Stimulated activated CD8-positive, alpha-beta memory T cell treated with anti-CD3 and anti-CD28 coated beads, Interleukin-15, amount 100 ng/mL, for 48 hours (primary cell): ENCODE data around the gene PARP6.

Source experiments
- DNase-seq, 2 donors: peaks; one replicate each; pipeline ENCODE4 v3.0.0-alpha.2; 2020; ENCODE audit warnings: low read depth in 2 of 2

Gene PARP6, protein sequence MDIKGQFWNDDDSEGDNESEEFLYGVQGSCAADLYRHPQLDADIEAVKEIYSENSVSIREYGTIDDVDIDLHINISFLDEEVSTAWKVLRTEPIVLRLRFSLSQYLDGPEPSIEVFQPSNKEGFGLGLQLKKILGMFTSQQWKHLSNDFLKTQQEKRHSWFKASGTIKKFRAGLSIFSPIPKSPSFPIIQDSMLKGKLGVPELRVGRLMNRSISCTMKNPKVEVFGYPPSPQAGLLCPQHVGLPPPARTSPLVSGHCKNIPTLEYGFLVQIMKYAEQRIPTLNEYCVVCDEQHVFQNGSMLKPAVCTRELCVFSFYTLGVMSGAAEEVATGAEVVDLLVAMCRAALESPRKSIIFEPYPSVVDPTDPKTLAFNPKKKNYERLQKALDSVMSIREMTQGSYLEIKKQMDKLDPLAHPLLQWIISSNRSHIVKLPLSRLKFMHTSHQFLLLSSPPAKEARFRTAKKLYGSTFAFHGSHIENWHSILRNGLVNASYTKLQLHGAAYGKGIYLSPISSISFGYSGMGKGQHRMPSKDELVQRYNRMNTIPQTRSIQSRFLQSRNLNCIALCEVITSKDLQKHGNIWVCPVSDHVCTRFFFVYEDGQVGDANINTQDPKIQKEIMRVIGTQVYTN

DNA sequence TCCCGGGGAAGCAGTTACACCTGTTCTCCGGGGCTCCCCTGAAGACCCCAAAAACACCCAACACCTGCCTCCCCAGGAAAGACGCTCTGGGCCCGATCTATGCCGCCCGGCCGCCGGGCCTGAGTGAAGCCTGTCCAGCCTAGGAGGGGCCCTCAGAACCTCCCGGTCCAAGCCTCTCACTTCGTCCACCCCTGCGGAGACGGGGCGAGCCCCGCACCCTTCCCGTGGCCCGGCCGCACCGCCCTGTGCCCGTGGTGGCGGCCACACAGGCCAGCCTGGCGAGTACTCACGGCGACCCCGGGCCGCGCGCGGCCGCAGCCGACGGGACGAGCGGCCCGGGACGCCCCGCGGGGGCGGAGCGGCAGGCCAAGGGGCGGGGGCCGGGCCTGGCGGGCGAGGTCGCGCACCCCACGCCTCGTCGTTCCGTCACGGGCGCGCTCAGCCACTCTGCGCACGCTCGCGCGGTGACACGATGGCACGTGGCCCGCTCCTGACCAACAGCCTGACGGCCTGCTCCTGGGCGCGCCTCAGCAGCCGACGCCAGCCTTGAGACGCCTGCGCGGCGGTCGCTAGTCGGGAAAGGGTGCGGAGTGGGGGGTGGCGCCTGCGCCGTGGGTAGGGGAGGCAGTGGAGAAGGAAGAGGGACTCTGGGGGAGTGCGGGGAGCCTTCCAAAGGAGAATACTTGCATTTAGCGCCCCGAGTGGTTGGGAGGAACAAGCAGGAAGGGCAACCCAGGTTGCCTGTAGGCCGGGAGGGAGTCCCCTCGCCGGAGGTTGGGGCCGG is at the start of gene PARP6:
TSS of gene PARP6 (minus strand) at position 342 of the 784 bp plus-strand sequence. CDS start 5,077 bp downstream, outside the sequence.
- DNase-seq: peak; percentile 99

DNA sequence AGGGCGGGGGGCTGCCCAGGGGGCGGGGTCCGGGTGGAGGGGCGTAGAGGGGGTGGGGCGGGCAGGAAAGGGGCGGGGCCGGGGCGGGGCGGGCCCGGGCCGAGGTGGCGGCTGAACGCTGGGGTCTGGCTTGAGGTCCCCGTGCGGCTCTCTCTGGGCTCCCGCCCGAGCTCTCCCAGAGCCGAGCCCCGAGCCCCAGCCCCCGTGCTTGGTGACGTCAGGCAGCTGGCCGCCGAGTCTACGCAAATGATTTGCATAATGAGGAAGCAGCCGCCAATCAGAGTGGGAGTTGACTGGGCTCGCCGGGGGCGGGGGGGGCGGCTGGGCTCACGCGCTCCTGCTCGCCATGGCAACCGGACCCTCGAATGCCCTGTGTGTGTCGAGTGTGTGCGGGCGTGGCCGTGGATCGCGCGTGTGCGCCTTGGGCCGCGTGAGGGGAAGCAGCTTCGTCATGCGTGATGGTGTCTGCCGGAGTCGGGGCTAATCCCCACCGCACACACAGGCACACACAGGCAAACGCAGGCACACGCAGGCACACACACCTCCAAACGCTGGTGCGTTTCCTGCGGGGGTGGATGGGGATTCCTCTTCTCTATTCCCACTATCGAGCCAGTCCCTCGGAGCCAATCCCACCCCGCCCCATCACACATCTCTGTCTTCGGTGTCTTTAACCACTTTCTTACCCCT is 47.8 kb upstream of the PARP6 start, which contains the start of gene CELF6:
TSS of gene CELF6 (minus strand) at position 173 of the 687 bp plus-strand sequence. CDS start 283 bp downstream, outside the sequence.
- peak; percentile 37 to 57 for DNase-seq

DNA sequence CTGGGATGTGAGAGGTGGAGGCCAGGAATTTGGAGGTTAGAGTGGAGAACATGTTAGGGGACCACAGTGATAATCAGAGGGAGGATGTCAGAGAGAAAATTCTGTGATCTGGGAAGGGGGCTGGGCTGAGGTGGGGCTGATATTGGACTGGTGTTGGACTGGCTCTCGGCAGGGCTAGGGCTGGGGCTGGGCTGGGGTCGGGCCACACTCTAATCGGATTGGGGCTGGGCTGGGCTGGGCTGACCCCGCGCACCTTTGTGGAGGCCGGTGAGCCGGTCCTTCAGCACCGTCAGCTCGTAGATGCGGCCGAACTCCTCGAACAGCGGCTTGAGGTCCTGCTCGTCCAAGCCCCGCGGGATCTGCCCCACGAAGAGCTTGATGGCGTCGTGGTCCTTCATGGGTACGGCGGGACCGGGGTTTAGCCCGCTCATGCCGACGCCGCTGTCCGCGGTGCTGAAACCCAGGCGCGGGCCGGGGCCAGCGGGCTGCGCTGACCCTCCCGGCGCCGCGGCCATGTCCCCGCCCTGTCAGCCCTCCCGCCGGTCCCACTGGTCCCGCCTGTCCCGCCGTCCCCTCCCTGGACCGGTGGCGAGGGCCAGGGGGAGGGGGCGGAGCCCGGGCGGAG is 47.1 kb upstream of the PARP6 start:
- DNase-seq: peak; percentile 16 to 21

DNA sequence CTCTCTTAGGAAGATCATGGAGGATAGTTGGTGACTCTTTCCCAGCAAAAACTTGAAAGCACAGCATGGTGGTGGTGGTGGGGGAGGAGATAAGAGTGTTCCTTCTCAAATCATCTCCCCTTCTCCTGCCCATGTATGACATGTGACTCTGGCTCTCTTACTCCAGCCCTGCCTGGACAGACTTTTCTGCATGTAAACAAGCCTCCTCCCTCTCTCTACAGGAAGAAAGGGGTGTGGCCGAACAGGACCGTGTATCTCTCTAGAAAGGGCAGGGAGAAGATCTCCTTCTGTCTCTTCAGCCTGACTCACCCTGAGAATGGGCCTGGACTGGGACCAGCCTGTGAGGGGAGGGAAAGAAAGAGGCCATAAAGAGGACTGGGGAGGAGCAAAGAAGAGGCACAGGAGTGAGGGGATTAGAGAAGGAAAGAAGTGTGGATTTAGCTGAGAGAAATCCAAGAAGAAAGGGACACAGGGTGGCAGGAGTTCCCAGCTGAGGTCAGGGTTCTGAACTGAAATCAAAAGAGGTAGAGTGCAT is 46.1 kb upstream of the PARP6 start:
- DNase-seq: no peak

DNA sequence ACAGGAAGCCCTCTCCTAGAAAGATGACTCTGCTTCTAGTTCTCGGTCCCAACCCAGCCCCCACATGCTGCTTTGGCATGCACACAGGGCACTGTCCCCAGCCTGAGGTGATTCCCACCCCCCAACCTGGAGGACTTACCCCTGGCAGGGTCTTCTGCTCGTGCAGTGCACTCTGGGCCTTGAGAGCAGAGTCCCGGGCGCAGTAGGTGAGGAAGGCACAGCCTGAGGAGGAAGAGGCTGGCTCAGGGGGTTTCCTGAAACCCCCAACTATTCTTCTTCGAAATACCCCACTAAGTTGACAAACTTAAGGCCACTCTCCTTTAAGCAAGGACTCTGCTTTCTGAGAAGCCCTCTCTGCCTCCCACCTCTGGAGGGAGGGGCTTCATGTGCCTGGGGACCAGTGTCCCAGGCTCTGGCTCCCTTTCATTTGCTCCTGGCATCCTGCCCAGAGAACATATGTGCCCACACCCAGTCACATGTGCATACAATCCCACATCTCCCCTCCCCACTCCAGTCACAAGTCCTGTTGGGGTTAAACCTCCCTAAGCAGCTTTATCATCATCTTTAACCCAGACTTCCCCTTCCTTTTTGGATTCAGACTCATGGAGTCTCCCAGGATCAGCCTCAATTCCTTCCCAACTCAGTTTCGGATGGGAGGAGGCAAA is 43.5 kb upstream of the PARP6 start:
- DNase-seq: no peak

DNA sequence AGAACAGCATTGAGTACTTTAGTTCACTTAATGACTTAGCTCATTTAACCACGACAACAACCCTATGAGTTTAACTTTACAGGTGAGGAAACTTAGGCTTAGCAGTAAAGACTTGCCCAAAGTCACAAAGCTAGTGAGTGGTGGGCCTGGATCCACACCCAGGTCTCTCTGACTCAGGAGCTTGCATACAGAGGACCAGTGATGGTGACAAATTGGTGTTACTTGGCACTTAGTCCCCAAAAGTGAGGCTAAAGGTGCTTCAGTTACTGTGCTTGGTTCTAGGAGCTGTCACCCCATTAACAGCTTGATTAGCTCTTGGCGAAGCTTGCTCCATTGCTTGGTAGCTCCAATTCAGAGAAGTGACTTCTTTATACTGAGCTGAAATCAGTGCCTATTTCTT is 41.5 kb upstream of the PARP6 start:
- DNase-seq: no peak

DNA sequence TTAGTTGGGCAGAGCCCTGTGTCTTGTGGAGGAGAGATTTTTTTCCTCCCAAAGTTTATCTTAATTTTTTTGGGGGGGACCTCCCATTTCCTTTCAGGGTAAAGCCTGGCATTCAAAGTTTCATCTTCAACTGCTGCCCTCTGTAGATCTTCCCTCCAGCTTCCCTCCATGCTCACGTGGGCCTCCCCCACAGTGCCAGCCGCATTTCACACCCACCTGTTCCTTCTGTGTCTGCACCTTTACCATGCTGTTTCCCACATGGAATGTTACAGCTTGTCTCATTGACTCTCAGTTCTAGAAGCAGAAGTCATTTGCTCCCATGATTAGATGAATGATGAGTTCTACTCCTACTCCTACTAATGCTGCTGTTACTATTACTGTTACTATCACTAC is 41.1 kb upstream of the PARP6 start:
- no peak for DNase-seq

DNA sequence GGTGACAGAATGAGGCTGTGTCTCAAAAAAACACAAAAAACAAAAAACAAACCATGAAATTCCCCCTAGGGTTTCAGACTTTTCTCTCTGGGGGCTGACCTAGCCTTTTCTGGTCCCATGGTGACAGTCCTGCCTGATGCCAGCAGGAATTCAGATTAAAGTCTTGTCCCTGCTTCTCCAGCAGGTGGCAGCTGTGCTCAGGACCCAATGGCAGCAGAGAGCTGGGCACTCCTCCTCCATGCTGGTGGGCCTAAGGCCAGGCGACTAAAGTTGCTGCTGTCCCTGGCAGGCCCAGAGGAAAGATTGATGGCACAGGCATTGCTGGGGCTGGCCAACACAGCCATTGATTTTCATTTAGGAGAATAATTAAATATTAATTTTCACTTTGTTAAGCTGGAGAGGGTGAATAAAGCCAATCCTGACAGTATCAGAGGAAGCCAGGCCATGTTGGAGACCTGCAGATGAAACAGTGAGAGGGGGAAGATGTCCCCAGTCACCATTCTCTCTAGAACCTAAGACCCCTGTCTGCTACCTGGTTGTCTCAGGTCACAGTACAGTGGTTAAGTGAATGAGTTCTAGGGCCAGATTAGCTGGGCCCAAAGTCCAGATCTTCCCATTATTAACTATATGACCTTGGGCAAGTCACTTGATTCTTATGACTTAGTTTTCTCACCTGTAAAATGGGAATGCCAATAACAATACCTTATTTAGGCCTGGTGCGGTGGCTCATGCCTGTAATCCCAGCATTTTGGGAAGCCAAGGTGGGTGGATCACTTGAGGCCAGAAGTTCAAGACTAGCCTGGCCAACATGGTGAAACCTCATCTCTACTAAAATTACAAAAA is 40.5 kb upstream of the PARP6 start:
- DNase-seq: peak; percentile 34 to 38

DNA sequence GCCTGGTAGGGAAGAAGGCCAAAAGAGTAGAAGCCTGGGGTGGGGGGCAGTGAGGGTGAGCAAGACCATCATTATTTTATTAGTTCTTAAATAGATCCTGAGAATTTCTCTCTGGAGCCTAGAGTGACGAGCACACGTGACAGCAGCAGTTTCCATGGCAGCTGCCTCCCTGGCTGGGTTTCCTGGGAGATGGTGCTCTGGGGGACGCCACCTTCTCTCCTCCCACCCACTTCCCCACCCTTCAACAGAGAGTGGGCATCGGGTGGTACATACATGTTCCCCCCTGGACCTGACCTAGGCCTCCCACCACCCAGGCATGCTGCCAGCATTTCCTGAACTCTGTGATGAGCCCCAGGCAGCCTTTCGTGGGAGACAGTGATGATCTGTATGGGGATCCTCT is 34.7 kb upstream of the PARP6 start:
- DNase-seq: no peak

DNA sequence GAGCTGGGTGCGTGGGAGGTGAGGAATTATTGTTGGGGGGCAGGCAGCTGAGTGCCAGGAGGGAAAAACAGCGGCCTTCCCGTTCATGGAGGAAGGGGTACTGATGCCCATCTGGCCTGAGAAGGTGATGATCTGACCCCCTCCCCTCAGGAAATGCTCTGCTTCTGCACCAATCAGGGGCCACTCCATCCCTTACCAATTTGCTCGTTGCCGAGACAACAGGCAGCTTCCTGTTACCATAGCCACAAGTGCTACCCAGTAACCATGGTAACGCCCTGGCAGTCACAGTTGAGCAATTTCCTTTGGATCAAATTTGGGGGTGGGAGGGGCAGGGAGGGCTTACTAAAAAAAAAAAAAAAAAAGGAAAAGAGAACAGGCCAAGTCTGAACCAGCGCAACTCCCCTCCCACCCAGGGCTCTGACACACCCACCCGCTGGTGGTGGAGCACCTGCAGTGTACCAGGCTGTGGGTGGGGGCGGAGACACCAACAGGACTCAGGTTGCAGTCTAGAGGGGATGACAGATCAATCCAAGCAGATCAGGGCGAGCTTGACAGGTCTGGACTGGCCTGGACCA is 33.9 kb upstream of the PARP6 start:
- DNase-seq: peak; percentile 15 to 17

DNA sequence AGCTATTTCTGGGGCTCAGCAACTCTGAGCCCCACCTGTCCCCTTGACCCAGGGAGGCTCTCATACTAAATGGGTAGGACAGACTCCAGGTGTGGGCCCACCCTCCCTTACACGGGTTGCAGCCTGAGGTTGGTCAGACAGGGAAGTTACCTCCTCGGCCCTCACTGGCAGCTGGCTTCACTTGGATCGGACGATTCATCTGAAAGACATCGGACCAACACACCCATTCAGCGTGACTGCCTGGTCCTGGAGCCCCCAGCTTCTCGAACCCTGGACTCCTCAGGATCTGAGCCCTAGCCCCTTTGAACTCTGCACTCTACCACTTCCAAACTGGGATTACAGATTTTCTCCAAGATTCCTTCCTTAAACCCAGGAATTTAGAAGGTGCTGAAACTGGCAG is 32.2 kb upstream of the PARP6 start:
- no peak for DNase-seq

DNA sequence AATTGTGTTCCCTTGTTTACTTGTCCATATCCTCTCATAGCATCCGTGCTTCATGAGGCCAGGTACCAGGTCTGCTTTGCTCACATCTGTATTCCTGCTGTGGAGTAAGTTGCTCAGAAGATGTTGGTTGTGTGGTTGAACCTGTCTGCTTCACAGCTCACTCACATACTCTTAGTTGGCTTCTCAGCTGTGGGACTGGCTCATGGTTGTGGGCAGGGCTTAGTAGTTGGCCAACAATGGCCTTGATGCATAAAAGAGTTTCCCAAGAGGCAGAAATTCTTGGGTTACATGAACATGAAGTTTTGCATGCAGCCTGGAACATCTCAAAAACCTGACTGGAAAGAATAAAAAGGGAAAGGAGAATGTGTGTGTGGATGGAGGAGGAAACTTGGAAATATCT is 30.6 kb upstream of the PARP6 start:
- no peak for DNase-seq

DNA sequence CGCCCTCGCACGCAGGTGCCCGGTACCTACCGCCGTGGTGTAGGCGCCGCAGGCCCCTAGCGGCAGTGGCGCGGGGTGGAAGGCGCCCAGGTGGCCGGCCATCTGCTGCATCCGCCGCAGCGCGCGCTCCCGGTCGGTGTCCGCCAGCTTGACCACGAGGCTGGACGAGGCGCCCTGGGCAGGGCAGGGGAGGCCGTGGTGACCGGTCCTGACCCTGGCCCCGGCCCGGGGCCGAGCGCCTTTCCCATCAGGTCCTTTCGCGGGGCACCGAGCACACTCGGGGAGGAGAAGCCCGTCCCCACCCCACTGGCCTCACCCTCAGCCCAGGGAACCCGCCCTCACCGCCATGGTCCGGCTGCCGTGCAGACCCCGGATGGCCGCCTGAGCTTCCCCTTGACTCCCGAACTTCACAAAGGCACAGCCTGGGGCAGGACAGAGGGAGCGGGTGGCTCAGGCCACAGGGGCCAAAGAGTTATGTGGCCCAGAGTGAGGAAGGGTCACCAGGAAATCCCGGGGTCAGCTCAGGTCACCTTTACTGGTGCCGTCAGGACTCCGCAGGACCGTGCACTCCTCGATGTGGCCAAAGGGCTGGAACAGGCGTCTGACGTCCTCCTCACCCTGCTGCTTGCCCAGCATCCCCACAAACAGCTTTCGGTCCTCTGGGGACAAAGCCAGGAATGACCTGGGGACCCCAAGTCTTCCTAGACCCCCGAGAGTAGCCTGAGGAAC is 17.4 kb upstream of the PARP6 start:
- no peak for DNase-seq

DNA sequence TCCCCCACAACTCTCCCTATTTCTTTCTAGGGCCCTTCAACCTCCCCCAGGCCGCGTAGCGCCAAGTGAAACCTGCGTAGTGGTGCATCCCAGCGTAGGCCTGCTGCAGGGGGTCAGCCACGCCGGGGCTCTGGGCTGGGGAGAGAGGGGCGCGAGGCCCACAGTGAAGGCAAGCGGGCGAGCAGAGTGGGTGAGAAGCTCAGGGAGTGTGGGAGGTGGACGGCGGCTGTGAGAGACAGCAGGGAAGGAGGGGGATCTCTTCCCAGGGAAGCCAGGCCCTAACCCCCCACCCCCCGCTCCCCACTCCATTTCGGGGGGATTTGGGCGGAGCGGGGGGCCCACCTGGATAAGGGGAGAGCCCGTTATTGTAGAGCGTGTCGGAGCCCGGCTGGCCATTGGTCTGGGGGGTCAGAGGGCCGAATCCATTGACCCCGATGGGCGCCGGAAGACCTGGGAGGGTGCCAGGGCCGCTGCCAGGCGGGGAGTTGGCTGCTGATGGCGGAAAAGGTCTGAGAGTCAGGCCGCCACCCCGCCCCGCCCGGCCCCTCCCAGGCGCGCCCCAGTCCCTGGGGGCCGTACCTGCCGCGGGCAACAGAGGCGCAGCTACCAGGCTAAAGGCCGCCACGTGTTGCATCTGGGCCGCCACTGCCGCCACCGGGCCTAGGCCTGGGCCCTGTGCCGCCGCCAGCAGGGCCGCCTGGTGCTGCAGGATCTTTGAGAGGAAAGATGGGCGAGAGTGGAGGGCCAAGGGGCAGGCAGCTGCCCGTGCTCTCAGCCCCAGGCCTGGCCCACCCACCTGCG is 16.6 kb upstream of the PARP6 start:
- no peak for DNase-seq

DNA sequence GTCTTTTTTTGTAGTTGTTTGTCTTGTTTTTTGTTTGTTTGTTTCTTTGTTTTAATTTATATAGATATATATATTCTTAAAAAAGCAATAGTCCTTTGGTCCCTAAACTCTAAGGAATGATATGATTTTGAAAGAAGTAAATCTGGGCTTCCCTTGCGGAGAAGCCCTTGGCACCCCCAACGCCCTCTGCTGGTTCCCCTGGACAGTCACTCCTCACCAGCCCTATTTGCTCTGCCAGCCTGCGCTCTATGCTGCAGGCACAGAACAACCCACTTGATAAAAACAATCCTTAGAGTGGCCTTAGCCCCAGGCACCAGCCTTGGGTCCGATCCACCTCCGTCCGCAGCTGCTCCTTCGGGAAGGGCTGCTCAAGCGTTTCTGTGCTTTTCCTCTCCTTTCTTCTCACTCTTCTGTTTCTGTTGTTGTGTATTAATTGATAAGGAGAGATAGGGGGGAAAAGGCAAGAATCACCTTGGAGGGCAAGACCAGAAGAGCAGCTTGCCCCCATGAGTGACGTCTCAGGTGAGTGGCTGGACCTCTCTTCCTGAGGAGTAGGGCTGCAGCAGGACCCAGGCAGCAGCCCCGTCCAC is 13.7 kb upstream of the PARP6 start:
- DNase-seq: peak in 1 of 2 donors; percentile 13

DNA sequence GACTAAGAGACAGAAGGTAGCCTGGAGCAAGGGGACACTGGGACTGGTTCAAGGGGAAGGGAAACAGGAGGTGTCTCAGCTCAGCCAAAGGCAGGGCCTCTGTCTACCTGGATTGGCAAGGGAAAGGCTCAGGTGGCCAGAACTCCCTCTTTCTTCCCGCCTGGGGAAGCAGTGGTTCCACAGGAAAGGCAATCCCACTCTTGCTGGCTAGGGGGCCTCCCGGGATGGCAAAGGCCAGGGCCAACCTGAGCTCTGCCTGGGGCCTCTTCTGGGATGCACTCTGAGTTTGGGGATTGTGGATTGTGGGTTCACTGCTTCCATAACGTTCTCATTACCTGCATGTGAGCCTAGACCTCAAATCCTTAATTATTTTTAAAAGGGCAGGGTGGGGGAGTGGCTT is 13.0 kb upstream of the PARP6 start:
- no peak for DNase-seq

DNA sequence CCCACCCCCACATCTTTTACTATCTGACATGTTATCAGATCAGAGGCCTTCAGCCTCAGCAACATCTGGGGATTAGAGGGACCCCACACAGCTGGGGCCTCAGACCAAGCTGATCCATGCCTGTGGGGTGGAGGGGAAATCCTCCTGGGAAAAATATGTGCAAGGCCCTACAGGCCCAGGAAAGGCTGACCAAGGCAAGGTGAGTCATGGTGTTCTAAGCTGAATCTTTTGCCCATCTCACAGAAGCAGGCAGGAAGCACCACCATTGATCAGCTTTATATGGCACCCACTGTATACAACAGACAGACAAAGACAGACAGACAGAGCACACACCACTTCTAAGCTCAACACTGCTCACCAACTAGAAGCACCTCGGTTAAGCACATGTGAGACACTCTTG is 12.4 kb upstream of the PARP6 start:
- DNase-seq: no peak
